PC-3 (cell line): ENCODE data around the gene CBX1.
A peak's percentile ranks its signal among the peaks of the same experiment; 100 is the strongest.

ENCODE experiments used
- EZH2 ChIP-seq: fragments of 300-600 bp; sonication (generic); IDR thresholded peaks from one replicate; pipeline ENCODE4 v1.6.1; 2017; ENCODE audit warnings: antibody characterized with exemption, mild to moderate bottlenecking, low read length; ENCODE audit not compliant: unreplicated experiment
- EZH2phosphoT487 ChIP-seq: fragments of 300-600 bp; sonication (generic); IDR thresholded peaks from 2 replicates; pipeline ENCODE4 v1.6.1; 2018; ENCODE audit warnings: mild to moderate bottlenecking, antibody characterized with exemption, low read length, borderline replicate concordance
- TF ChIP-seq, protein P1 (sequence below): fragments of 300-600 bp; sonication (generic); conservative IDR thresholded peaks from 2 replicates; pipeline ENCODE4 v1.5.1; 2017; ENCODE audit warnings: antibody characterized with exemption, low read depth, mild to moderate bottlenecking, low read length

DNA sequence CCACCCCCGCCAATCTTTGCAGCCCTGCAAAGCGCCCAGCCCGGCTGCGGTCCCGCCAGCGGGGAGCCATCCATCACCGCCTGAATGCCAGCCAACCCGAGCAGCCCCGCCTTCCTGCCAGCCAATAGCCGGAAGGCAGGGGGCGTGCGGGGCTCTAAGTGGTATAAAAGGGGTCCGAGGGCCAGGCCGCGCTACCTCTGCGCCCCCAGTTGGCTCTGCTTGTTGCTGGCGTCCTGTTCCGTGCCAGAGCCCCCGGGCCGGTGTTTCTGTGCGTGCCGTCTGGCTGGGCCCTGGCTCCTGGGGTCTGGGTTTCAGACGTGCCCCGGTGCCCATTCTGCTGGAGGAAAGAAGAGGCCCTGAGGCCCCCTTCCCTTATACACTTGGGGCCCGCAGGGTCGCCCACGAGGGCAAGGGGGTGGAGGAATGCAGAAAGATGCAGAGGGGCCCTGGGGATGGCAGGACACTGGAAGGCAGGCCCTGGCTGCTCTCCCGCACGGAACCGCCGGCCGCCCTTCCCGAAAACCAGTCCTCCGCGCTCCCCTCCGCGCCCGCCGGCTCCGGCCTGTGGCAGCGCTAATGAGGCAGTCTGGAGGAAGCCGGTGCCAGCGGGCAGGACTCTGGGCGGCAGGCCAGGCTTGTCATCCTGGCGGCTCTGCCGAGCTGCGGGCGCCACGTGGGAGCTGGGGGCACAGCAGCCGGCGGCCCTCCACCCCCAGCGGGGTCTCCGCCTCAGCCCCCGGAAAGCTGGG is 77.7 kb downstream of the CBX1 start:
- TF ChIP-seq, protein P1, sequence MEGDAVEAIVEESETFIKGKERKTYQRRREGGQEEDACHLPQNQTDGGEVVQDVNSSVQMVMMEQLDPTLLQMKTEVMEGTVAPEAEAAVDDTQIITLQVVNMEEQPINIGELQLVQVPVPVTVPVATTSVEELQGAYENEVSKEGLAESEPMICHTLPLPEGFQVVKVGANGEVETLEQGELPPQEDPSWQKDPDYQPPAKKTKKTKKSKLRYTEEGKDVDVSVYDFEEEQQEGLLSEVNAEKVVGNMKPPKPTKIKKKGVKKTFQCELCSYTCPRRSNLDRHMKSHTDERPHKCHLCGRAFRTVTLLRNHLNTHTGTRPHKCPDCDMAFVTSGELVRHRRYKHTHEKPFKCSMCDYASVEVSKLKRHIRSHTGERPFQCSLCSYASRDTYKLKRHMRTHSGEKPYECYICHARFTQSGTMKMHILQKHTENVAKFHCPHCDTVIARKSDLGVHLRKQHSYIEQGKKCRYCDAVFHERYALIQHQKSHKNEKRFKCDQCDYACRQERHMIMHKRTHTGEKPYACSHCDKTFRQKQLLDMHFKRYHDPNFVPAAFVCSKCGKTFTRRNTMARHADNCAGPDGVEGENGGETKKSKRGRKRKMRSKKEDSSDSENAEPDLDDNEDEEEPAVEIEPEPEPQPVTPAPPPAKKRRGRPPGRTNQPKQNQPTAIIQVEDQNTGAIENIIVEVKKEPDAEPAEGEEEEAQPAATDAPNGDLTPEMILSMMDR, result peak; percentile 42; the same call in 1 of the 2 replicates
- TF ChIP-seq EZH2, result no peak
- no peak for TF ChIP-seq EZH2phosphoT487
